Ectodermal cell (in vitro differentiated cells): ENCODE measurements around the gene SEC22A. TPM values are rescaled to one million over a fixed set of nuclear protein-coding genes. Genes with fewer than 3 reads are reported as not detected.

Experiments
- H3K27ac ChIP-seq: 2 replicates; pipeline ENCODE4 v1.7.0; 2013; ENCODE audit warnings: mild to moderate bottlenecking, low read depth, low read length; ENCODE audit not compliant: insufficient read depth, poor library complexity, severe bottlenecking
- H3K27me3 ChIP-seq: 2 replicates; pipeline ENCODE4 v1.7.0; 2013; ENCODE audit warnings: mild to moderate bottlenecking, low read length; ENCODE audit not compliant: insufficient read depth, control insufficient read depth, poor library complexity, severe bottlenecking
- H3K36me3 ChIP-seq: one replicate; pipeline ENCODE4 v1.7.0; 2013; ENCODE audit warnings: low read length; ENCODE audit not compliant: control insufficient read depth, insufficient read depth
- H3K4me1 ChIP-seq: one replicate; pipeline ENCODE4 v1.7.0; 2013; ENCODE audit warnings: low read length; ENCODE audit not compliant: control insufficient read depth, insufficient read depth
- H3K4me3 ChIP-seq: 2 replicates; pipeline ENCODE4 v1.7.0; 2013; ENCODE audit warnings: low read depth, low read length, control low read depth; ENCODE audit not compliant: insufficient read depth
- H3K9me3 ChIP-seq: 2 replicates; pipeline ENCODE4 v1.7.0; 2013; ENCODE audit warnings: mild to moderate bottlenecking, low read length, moderate library complexity; ENCODE audit not compliant: control insufficient read depth
- WGBS, 2 experiments: methylation state at CpG; one replicate each; pipeline ENCODE4 v1.1.7; 2013; ENCODE audit warnings: missing lambda C conversion rate in 2 of 2; 5-methylcytosine and 5-hydroxymethylcytosine counted together
- polyA plus RNA-seq, 4 experiments: library from polyadenylated mRNA; stranded (reverse); fragments of 50-300 nt; gene quantifications; one replicate each; pipeline ENCODE4 v1.2.3, GENCODE V29; 2013

Gene SEC22A, protein sequence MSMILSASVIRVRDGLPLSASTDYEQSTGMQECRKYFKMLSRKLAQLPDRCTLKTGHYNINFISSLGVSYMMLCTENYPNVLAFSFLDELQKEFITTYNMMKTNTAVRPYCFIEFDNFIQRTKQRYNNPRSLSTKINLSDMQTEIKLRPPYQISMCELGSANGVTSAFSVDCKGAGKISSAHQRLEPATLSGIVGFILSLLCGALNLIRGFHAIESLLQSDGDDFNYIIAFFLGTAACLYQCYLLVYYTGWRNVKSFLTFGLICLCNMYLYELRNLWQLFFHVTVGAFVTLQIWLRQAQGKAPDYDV
- polyA plus RNA-seq (2013, experiment 1 of 4), result 17.2 TPM
- polyA plus RNA-seq (2013, experiment 2 of 4), result 17.4 TPM
- 18.3 TPM for polyA plus RNA-seq (2013, experiment 3 of 4)
- polyA plus RNA-seq (2013, experiment 4 of 4), result 18.5 TPM

DNA sequence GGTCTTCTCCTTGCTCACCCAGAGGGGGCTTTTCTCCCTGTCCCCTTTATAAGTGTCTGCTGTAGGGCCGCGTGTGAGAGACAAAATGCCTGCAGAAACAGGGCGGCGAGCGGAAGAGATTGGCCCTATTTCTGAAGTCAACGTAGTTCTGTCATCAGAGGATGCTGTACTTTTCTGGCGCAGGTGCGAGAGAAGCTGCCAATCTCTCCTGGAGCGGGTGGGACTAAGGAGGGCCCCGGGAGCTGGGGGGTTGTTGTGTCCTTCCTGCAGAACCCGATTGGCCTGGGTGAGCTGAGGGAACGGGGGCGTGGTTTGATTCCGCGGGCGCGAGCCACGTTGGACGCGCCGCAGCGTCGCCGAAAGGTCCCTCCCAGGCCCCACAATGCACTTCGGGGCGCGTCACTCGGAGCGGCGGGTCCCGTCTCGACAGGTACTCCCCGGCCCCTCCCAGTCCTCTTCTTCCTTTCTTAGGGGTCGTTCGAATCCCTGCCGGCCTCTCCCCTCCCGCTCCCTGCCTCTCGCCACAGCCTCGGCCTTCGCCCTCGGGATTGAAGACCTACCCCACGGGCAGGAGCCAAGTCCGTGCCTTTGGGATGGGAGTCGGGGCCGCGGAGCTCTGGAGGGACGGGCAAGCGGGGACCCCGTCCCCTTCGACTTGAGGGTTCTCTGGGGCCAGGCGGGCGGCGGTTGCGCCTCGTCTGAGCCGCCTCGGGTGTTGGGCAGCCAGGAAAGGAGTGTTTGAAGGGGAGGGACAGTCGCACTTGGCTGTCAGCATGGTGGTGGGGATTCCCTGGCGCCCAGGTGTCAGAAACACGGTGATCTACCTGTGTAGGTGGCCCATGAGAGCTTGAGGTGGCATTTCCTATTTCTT is at the start of gene SEC22A:
Gene SEC22A (plus strand): TSS at position 387 of the 871 bp plus-strand sequence. CDS start 7,275 bp downstream, outside the sequence.
- Histone ChIP-seq H3K4me1 (peaks cover 10% of the 10 kb centered on the region), H3K9me3 (no peaks in the 10 kb centered on the region), H3K36me3 (no peaks in the 10 kb centered on the region), H3K4me3 (peak within 1 kb of the TSS; percentile 98), H3K27ac (peak within 1 kb of the TSS; percentile 78), H3K27me3 (no peaks in the 10 kb centered on the region)
- WGBS, 2 experiments, result 0% methylated on average over 60 of the region's 60 CpGs

DNA sequence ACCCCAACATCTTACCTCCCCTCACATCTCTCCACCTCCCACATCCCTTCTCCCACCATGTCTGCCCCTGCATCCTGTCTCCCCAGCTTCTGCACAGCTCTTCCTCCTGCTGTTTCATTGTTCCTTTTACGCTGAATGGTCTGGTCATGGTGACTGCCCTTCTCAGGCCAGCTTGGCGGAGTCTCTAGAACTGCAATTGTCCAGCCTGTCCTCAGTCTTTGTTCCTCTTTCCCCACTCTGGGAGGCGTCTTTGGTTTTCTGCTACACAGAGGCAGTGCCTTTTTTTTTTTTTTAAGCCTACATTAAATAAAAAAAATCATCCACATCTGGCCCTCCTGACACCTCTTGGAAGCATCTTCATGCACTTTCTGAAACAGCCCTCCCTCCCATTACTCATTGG is 49.1 kb upstream of the SEC22A start:
- H3K4me1 ChIP-seq, result peaks cover 31% of the 10 kb centered on the region
- H3K4me3 ChIP-seq, result no peak overlapping the region
- no peaks in the 10 kb centered on the region for H3K9me3 ChIP-seq
- WGBS, 2 experiments, result 24 to 30% methylated on average over 3 of the region's 3 CpGs
- H3K36me3 ChIP-seq, result no peaks in the 10 kb centered on the region
- no peak overlapping the region for H3K27ac ChIP-seq
- H3K27me3 ChIP-seq, result peaks cover 4% of the 10 kb centered on the region

DNA sequence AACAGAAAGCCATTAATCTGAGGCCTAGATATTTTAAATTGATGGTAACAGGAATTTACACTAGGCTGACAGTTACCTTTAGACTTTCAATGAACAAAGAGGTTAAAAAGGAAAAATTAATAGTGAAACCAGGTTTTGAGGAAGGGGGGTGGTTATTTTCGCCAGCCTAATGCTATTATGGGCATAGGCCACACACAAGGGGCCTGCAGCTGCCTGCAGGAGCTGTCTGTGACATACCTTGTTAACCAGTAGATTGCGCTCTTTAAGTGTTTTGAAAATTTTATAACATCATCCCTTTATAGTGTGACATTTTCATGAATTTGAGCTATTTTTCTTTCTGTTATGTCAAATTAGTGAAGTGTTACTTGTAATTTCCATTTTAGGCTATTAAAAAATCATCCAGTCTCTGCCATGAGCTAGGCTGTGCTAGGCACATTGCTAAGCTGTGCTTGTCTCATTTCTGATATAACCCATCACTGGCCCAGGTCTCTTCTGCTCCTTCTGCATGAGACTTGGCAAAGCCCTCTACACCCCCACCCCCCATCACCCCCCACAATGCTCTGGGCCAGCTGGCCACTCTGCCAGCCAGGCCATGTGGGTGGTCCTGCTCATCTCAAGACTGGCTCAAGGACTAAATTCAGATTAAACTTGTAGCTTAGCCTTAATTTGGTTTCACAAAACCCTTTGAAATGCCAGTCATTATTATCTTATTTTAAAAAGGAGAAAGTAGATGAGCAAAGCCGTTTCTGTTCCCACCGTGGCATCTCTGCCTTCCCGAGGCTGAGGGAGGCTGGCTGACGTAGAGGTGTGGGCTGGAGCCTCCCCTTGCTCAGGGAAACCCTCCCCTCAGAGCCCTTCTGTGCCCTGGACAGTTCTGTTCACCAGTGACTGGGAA is 48.4 kb upstream of the SEC22A start:
- Histone ChIP-seq H3K27ac (no peak overlapping the region), H3K36me3 (no peaks in the 10 kb centered on the region), H3K9me3 (no peaks in the 10 kb centered on the region), H3K4me1 (peaks cover 31% of the 10 kb centered on the region), H3K27me3 (peaks cover 4% of the 10 kb centered on the region), H3K4me3 (no peak overlapping the region)
- 84 to 91% methylated on average over 5 to 6 of the region's 6 CpGs for WGBS, 2 experiments

DNA sequence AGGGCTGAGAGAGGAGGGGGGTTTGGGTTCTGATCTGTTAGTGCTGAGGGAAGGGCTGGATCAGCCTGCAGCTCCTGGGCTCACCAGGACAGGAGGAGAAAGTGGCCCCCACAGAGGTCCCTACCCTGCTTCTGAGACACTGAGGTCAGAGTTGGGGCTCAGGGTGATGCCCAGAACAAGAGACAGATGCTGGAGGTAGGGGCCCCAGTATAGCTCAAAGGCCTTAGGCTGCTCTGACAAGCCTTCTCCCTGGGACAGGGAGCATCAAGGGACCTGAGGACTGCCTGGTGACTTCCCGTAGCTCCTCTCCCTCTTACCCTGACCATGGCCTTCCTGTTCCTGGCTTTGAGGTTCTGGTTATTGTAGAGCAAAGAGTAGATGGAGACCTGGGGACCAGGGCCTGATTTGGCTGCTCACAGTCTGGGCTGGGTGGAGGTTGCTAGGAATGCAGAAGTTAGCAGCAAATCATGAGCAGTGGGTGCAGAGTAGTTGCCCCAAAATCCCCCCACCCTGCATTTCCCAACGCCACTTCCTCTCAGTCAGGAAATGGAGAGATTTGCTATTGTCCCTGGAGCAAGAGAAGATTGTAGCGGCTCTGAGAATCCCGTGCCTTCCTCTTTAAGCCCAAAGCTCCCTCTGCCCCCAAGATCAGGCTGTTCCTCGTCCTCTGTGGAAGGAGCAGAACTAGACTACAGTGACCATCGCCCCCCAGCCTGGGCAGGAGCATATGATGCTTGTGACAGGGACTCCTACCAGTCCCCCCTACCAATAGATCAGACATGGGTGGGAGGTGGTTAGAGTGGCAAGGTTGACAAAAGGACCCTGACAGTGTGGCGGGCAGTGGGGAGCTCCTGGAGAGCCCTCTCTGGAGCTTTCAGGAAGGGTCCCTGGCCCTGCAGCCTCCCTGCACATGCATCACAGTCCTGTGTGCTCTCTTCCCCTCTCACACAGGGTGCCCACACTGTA is 47.4 kb upstream of the SEC22A start:
- Histone ChIP-seq H3K27ac (no peak overlapping the region), H3K4me1 (peaks cover 31% of the 10 kb centered on the region), H3K9me3 (no peaks in the 10 kb centered on the region), H3K4me3 (no peak overlapping the region), H3K27me3 (peaks cover 4% of the 10 kb centered on the region), H3K36me3 (no peaks in the 10 kb centered on the region)
- WGBS, 2 experiments, result 92 to 96% methylated on average over 7 of the region's 7 CpGs

DNA sequence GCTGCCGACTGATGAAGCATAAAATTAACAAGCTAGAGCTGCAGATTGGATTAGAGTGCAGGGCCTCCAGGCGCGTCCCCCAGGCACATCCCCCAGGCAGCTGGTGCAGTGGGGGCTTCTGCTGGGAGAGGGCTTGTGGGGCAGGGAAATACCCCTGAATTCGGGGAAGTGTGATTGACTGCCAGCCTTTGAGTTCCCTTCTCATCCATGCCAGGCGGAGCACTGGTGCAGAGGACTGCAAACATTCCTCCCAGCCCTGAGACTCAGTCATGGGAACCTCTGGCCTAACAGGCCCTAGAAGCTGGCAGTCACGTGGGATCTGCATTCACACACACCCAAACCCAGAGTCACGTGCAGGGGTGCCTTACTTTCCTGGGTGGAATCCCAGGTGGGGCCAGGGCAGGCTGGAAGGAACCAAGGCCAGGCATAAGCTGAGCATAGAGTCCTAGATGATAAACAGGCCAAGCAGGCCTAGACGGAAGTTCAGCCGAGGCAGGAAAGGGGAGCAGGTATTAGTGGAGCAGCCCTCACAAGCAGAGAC is 46.2 kb upstream of the SEC22A start:
- no peaks in the 10 kb centered on the region for H3K9me3 ChIP-seq
- H3K4me3 ChIP-seq, result no peak overlapping the region
- peaks cover 4% of the 10 kb centered on the region for H3K27me3 ChIP-seq
- H3K27ac ChIP-seq, result no peak overlapping the region
- H3K36me3 ChIP-seq, result no peaks in the 10 kb centered on the region
- peaks cover 31% of the 10 kb centered on the region for H3K4me1 ChIP-seq
- 82 to 86% methylated on average over 9 of the region's 9 CpGs for WGBS, 2 experiments

DNA sequence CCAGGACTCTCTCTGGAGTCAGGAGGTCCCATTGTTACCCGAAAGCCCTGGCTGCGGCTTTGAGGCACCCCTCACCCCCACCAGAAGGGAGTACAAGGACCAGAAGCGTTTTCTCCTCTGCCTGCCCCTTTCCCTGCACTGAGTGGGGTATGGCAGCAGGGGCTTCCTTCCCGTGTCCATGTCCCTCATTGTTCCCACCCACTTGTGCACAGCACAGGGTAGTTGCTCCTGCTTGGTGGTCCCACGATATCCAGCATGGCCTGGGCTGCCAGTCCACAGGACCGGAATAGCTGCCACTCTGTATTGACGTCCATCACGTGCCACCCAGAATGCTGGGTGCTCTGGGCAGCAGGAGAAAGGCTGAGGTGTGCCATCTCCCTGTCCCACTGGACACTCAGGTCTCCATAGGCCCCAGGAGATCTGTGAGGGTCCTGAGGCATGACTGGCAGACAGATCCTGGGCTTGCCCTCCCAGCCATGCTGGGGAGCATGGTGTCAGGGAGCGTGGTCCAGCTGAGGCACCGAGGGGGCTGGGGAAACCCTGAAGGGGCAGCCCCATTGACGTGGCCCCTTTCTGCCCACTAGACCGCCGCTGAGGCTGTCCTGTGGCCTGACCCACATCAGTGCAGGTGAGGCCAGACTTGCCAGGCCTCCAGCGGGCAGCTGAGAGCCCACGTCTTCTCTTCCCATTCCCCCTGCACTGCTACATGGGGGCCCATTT is 45.3 kb upstream of the SEC22A start:
- no peak overlapping the region for H3K27ac ChIP-seq
- no peak overlapping the region for H3K4me3 ChIP-seq
- WGBS, 2 experiments, result 93 to 95% methylated on average over 15 of the region's 15 CpGs
- no peaks in the 10 kb centered on the region for H3K9me3 ChIP-seq
- H3K4me1 ChIP-seq, result peaks cover 31% of the 10 kb centered on the region
- H3K27me3 ChIP-seq, result peaks cover 4% of the 10 kb centered on the region
- no peaks in the 10 kb centered on the region for H3K36me3 ChIP-seq

DNA sequence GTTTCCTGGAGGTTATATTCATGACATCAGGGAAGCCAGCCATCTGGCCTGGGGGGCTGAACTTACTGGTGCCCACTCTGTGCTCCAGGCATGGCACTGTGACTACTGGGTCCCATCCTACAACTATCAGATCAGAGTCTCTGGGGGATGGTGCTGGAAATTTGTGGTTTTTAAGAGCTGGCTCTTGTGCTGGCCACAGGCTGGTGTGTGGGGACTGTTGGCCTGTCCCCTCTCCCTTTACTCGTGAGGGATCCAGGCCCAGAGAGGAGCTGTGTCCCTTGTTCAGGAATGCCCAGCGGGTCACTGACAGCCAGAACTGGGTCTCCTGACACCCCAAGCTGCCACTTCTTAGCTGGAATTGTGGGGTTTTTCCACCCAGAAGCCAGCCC is 44.5 kb upstream of the SEC22A start:
- WGBS, 2 experiments, result 85 to 90% methylated on average over 2 of the region's 2 CpGs
- Histone ChIP-seq H3K36me3 (no peaks in the 10 kb centered on the region), H3K27ac (no peak overlapping the region), H3K4me1 (peaks cover 31% of the 10 kb centered on the region), H3K4me3 (no peak overlapping the region), H3K27me3 (peaks cover 4% of the 10 kb centered on the region), H3K9me3 (no peaks in the 10 kb centered on the region)

DNA sequence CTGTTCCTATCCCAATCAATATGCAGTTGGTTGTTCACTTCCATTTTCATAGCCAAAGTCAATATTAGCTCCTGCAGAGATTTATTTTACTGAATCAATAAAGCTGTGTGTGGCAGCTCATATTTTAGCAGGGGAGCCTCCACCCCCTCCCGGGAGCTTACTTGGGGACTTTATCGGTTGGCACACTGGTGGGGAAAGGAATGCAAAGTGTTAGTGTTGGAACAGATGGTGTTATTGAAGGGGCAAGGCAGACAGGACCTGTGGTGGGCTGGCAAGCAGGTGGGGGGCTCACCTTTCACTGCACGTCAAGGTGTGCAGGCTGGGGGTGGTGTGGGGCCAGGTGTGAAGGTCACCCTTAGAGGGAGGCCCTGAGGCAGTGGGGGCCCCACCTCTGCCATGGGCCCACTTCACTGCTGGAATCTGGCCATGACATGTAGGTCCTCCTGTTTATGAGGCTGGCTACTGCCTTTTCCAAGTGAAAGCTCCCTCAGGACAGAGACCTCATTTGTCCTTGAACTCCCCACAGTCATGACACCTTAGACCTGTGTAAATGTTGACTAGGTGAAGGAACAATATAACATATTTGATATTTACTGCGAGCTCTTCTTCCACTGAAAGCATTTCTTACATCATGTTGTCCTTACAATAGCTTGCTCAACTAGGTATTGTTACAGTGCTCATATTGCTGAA is 44.0 kb upstream of the SEC22A start:
- 90 to 97% methylated on average over 3 to 4 of the region's 4 CpGs for WGBS, 2 experiments
- H3K4me3 ChIP-seq, result no peak overlapping the region
- H3K36me3 ChIP-seq, result no peaks in the 10 kb centered on the region
- H3K27me3 ChIP-seq, result peaks cover 4% of the 10 kb centered on the region
- no peaks in the 10 kb centered on the region for H3K9me3 ChIP-seq
- H3K27ac ChIP-seq, result no peak overlapping the region
- H3K4me1 ChIP-seq, result peaks cover 31% of the 10 kb centered on the region
